Ovary (tissue), 3 donors: ENCODE measurements around the gene IMMP2L.

Experiments
- POLR2A ChIP-seq: fragments of 450-650 bp; IDR thresholded peaks from one replicate; pipeline ENCODE4 v1.6.1; 2017; ENCODE audit warnings: antibody characterized with exemption, mild to moderate bottlenecking, moderate library complexity
- TF ChIP-seq, protein P1 (sequence below), 3 donors: fragments of 450-650 bp in 2 of 3; fragments of 200-600 bp in 1 of 3; IDR thresholded peaks; one replicate each; pipeline versions ENCODE4 v1.5.1 to v1.8.0; 2016 to 2022; ENCODE audit warnings: antibody characterized with exemption in 3 of 3, mild to moderate bottlenecking in 1 of 3
- donor health status: DM: no; HTN: no; CAD: no.

DNA sequence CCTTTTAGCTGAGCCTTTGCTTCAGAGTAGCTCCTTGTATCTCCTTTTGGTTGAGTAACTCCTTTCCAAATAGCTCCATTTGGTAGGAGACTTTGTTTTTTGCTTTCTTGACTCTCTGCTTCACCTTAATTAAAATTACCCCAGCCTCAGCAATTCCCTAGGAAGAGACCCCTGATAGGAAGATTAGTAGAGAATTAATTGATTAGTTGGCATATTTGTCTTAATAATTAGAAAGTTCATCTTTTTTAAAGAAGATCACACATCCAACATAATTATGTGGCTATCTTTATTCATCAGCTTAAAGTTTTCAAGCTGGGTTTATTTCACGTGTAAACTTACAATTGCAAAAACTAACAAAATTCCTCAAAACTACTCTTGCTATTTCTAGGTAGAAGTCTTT is 352.2 kb downstream of the IMMP2L start:
- TF ChIP-seq, protein P1, sequence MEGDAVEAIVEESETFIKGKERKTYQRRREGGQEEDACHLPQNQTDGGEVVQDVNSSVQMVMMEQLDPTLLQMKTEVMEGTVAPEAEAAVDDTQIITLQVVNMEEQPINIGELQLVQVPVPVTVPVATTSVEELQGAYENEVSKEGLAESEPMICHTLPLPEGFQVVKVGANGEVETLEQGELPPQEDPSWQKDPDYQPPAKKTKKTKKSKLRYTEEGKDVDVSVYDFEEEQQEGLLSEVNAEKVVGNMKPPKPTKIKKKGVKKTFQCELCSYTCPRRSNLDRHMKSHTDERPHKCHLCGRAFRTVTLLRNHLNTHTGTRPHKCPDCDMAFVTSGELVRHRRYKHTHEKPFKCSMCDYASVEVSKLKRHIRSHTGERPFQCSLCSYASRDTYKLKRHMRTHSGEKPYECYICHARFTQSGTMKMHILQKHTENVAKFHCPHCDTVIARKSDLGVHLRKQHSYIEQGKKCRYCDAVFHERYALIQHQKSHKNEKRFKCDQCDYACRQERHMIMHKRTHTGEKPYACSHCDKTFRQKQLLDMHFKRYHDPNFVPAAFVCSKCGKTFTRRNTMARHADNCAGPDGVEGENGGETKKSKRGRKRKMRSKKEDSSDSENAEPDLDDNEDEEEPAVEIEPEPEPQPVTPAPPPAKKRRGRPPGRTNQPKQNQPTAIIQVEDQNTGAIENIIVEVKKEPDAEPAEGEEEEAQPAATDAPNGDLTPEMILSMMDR (IDR thresholded peaks at IDR 0.05) = no peak
- TF ChIP-seq POLR2A = no peak
